HepG2 (cell line): ENCODE data around the gene SARNP. TPM values are rescaled to one million over a fixed set of nuclear protein-coding genes. Genes with fewer than 3 reads are reported as not detected.

Source experiments
- ARID2 ChIP-seq: sonication (generic); formaldehyde crosslinking; IDR thresholded peaks from 2 replicates; pipeline ENCODE4 v1.8.1; 2022; ENCODE audit warnings: mild to moderate bottlenecking, missing genetic modification reagents, borderline replicate concordance
- FOSL1 ChIP-seq: sonication (generic); formaldehyde crosslinking; IDR thresholded peaks from 2 replicates; pipeline ENCODE4 v1.9.0; 2021; ENCODE audit warnings: missing genetic modification reagents, borderline replicate concordance
- FOSL2 ChIP-seq: sonication (generic); formaldehyde crosslinking; IDR thresholded peaks from 2 replicates; pipeline ENCODE4 v1.4.0; 2020; ENCODE audit warnings: missing genetic modification reagents
- GABPB1 ChIP-seq: IDR thresholded peaks from 2 replicates; pipeline ENCODE4 v1.6.1; 2016; ENCODE audit warnings: mild to moderate bottlenecking, missing genetic modification reagents, moderate library complexity, missing compliant biosample characterization
- MAFG ChIP-seq: sonication (generic); formaldehyde crosslinking; IDR thresholded peaks from 2 replicates; pipeline ENCODE4 v1.5.1; 2020; ENCODE audit warnings: mild to moderate bottlenecking, missing genetic modification reagents
- MYC ChIP-seq: sonication (generic); formaldehyde crosslinking; IDR thresholded peaks from 2 replicates; pipeline ENCODE4 v1.9.0; 2021; ENCODE audit warnings: missing genetic modification reagents, borderline replicate concordance
- NR2C2 ChIP-seq: sonication (generic); formaldehyde crosslinking; IDR thresholded peaks from 2 replicates; pipeline ENCODE4 v1.4.0; 2020; ENCODE audit warnings: missing genetic modification reagents, mild to moderate bottlenecking, moderate library complexity, borderline replicate concordance
- SOX6 ChIP-seq, 2 experiments: fragments of 450-650 bp in 1 of 2; sonication (generic) in 1 of 2; formaldehyde crosslinking in 1 of 2; IDR thresholded peaks; 2 replicates each; pipeline versions ENCODE4 v1.4.0 to v1.6.1; 2017 to 2020; ENCODE audit warnings: antibody characterized with exemption in 1 of 2, mild to moderate bottlenecking in 1 of 2, missing genetic modification reagents in 1 of 2
- ZNF101 ChIP-seq: sonication (generic); formaldehyde crosslinking; IDR thresholded peaks from 2 replicates; pipeline ENCODE4 v1.4.0; 2020; ENCODE audit warnings: mild to moderate bottlenecking, low read depth, missing genetic modification reagents, borderline replicate concordance
- ZNF207 ChIP-seq: fragments of 450-650 bp; IDR thresholded peaks from 2 replicates; pipeline ENCODE4 v1.6.1; 2016; ENCODE audit warnings: antibody characterized with exemption, borderline replicate concordance
- ZNF501 ChIP-seq: sonication (generic); formaldehyde crosslinking; IDR thresholded peaks from 2 replicates; pipeline ENCODE4 v1.5.1; 2020; ENCODE audit warnings: mild to moderate bottlenecking, moderate library complexity, missing genetic modification reagents
- ZNF557 ChIP-seq: sonication (generic); formaldehyde crosslinking; IDR thresholded peaks from 2 replicates; pipeline ENCODE4 v1.4.0; 2020; ENCODE audit warnings: missing genetic modification reagents
- ZNF562 ChIP-seq: sonication (generic); formaldehyde crosslinking; IDR thresholded peaks from 2 replicates; pipeline ENCODE4 v1.8.0; 2022; ENCODE audit warnings: missing genetic modification reagents, borderline replicate concordance
- ZNF598 ChIP-seq: sonication (generic); formaldehyde crosslinking; IDR thresholded peaks from 2 replicates; pipeline ENCODE4 v1.5.1; 2020; ENCODE audit warnings: mild to moderate bottlenecking, missing genetic modification reagents, borderline replicate concordance
- ZNF687 ChIP-seq: sonication (generic); formaldehyde crosslinking; IDR thresholded peaks from 2 replicates; pipeline ENCODE4 v1.5.1; 2020; ENCODE audit warnings: mild to moderate bottlenecking, missing genetic modification reagents, moderate library complexity
- ZNF709 ChIP-seq: sonication (generic); formaldehyde crosslinking; IDR thresholded peaks from 2 replicates; pipeline ENCODE4 v1.5.0; 2020; ENCODE audit warnings: mild to moderate bottlenecking, missing genetic modification reagents
- ZNF746 ChIP-seq: sonication (generic); formaldehyde crosslinking; IDR thresholded peaks from 2 replicates; pipeline ENCODE4 v1.8.0; 2022; ENCODE audit warnings: mild to moderate bottlenecking, missing genetic modification reagents
- ZNF780A ChIP-seq: sonication (generic); formaldehyde crosslinking; IDR thresholded peaks from 2 replicates; pipeline ENCODE4 v1.8.0; 2022; ENCODE audit warnings: mild to moderate bottlenecking, missing genetic modification reagents, moderate library complexity
- ZSCAN20 ChIP-seq: sonication (generic); formaldehyde crosslinking; IDR thresholded peaks from 2 replicates; pipeline ENCODE4 v1.4.0; 2020; ENCODE audit warnings: missing genetic modification reagents, mild to moderate bottlenecking, borderline replicate concordance
- polyA plus RNA-seq, 8 experiments: library from polyadenylated mRNA; depleted of rRNA in 3 of 8; stranded (reverse) in 7 of 8; unstranded in 1 of 8; fragments of >200 nt; fragmentation: Illumina TruSeq in 4 of 8; extraction: Trizol in 4 of 8; gene quantifications; 2 replicates each; pipeline versions ENCODE4 v1.2.1 to v1.2.3, GENCODE V29; 2011 to 2016; ENCODE audit warnings: low read depth in 4 of 8, missing spikeins in 1 of 8, mixed read lengths in 1 of 8; ENCODE audit not compliant: insufficient read depth in 1 of 8
- total RNA-seq, 5 experiments: library from RNA; depleted of rRNA; stranded (reverse); fragments of >200 nt; fragmentation: Illumina TruSeq; extraction: Trizol; gene quantifications; 2 replicates each; pipeline ENCODE4 v1.2.3, GENCODE V29; 2016; ENCODE audit warnings: low read depth in 1 of 5
- TF ChIP-seq, protein P1 (sequence below): sonication (generic); formaldehyde crosslinking; IDR thresholded peaks from 2 replicates; pipeline ENCODE4 v1.5.0; 2020; ENCODE audit warnings: missing genetic modification reagents, mild to moderate bottlenecking, borderline replicate concordance
- TF ChIP-seq, protein P2 (sequence below): sonication (generic); formaldehyde crosslinking; IDR thresholded peaks from 2 replicates; pipeline ENCODE4 v1.9.0; 2022; ENCODE audit warnings: missing genetic modification reagents, mild to moderate bottlenecking, borderline replicate concordance
- TF ChIP-seq, protein P3 (sequence below): sonication (generic); formaldehyde crosslinking; IDR thresholded peaks from 2 replicates; pipeline ENCODE4 v1.5.1; 2020; ENCODE audit warnings: missing genetic modification reagents, mild to moderate bottlenecking, borderline replicate concordance

SARNP gene
- total and polyA plus RNA-seq, 2 of the 13 experiments (the other 11 are each of a cell fraction or from before 2014, with no cell fraction given), result 59.0 to 95.4 TPM

GRCh38 chr12:55728186-55728938 is 89.2 kb downstream of the SARNP start (continued):
- TF ChIP-seq FOSL1 (CRISPR knock-in tag), result no peak
- TF ChIP-seq, protein P1, sequence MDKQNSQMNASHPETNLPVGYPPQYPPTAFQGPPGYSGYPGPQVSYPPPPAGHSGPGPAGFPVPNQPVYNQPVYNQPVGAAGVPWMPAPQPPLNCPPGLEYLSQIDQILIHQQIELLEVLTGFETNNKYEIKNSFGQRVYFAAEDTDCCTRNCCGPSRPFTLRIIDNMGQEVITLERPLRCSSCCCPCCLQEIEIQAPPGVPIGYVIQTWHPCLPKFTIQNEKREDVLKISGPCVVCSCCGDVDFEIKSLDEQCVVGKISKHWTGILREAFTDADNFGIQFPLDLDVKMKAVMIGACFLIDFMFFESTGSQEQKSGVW (CRISPR knock-in tag), result no peak
- TF ChIP-seq GABPB1, result peak; percentile 67; the same call in 1 of the 2 replicates
- no peak for TF ChIP-seq NR2C2 (CRISPR knock-in tag)
- no peak for TF ChIP-seq FOSL2 (CRISPR knock-in tag)
- no peak for TF ChIP-seq SOX6 (IDR thresholded peaks at IDR 0.05)
- TF ChIP-seq SOX6 (CRISPR knock-in tag; IDR thresholded peaks at IDR 0.05), result peak; percentile 31; the same call in 1 of the 2 replicates
- TF ChIP-seq, protein P2, sequence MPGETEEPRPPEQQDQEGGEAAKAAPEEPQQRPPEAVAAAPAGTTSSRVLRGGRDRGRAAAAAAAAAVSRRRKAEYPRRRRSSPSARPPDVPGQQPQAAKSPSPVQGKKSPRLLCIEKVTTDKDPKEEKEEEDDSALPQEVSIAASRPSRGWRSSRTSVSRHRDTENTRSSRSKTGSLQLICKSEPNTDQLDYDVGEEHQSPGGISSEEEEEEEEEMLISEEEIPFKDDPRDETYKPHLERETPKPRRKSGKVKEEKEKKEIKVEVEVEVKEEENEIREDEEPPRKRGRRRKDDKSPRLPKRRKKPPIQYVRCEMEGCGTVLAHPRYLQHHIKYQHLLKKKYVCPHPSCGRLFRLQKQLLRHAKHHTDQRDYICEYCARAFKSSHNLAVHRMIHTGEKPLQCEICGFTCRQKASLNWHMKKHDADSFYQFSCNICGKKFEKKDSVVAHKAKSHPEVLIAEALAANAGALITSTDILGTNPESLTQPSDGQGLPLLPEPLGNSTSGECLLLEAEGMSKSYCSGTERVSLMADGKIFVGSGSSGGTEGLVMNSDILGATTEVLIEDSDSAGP (CRISPR knock-in tag), result 0 out of 2 replicates have a peak, but pooled peaks have one; percentile 16
- peak; percentile 57 for TF ChIP-seq ZNF687
- no peak for TF ChIP-seq ZNF780A
- TF ChIP-seq, protein P3, sequence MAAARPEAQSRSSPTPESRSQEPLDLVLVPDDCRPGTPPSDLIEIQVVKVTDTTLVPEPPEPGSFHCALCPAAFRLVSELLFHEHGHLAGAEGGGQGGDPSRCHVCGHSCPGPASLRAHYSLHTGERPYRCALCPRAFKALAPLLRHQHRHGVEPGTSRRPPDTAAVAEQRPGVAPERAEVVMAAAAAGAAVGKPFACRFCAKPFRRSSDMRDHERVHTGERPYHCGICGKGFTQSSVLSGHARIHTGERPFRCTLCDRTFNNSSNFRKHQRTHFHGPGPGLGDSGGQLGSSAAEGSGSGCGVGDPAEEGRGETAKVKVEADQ (CRISPR knock-in tag), result no peak
- TF ChIP-seq ZNF101 (CRISPR knock-in tag), result no peak
- TF ChIP-seq ZNF746 (CRISPR knock-in tag), result 0 out of 2 replicates have a peak, but pooled peaks have one; percentile 35
- no peak for TF ChIP-seq ZNF562 (CRISPR knock-in tag)
- TF ChIP-seq ZNF557, result no peak
- no peak for TF ChIP-seq MAFG (CRISPR knock-in tag)
- TF ChIP-seq ZNF501 (CRISPR knock-in tag), result no peak
- no peak for TF ChIP-seq ZNF709 (CRISPR knock-in tag)
- TF ChIP-seq ZNF598, result no peak
- no peak for TF ChIP-seq ZNF207
- TF ChIP-seq MYC (CRISPR knock-in tag), result no peak
- no peak for TF ChIP-seq ZSCAN20 (CRISPR knock-in tag)
- TF ChIP-seq ARID2 (CRISPR knock-in tag), result peak; percentile 28; the same call in 1 of the 2 replicates
